HPDE6-E6E7 (cell line): ENCODE data around the gene MADCAM1.

Experiments
- DNase-seq: peaks from one replicate; pipeline ENCODE4 v3.0.0; 2011; ENCODE audit warnings: missing footprints; ENCODE audit errors: extremely low spot score

MADCAM1 gene

GRCh38 chr19:532561-533363, 36.5 kb downstream of the MADCAM1 start:
- peak; percentile 26 for DNase-seq

- DNase-seq: no peak
Observed at GRCh38 chr19:533364-534058, 37.2 kb downstream of the MADCAM1 start.

- no peak for DNase-seq
Observed at GRCh38 chr19:534088-534487, 37.8 kb downstream of the MADCAM1 start.

DNA sequence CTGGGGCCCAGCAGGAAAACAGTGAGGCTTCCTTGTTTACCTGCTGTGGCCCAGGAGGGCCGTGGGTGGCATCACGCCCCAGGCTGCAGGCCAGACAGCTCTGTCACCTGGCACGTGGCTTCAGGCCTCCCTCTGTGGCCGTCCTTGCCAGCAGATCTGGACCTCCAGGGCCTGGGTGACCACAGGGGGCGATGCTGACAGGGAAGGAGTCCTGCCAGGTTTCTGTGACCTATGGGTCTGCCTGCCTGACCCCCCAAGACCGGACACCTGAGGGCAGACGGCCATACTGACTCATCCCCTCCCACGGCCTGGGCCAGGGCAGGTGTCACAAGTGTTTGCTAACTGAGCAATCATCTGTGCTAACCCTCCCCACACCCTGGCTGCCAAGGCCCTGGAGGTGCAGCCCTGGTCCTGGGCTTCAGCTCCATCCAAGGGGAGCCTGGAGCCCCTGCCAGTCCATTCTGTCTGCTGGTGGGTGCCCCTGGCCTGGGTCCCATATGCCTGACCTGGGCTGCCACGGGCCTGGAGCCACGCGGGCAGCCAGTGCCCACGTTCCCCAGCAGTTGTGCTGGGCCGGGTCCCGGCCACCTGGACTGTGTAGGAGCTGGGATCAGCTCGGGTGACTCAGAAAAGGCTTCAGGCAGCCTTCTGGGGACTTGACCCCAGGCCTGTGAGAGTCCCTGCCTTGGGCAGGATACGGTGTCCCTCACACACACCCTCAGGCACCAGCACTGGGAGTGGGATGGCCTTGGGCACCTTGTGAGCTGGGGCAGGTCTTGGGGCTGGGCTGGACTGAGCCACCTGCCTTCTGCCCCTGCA, 38.9 kb downstream of the MADCAM1 start:
- no peak for DNase-seq

- DNase-seq: no peak
Observed at GRCh38 chr19:536031-536880, 40.0 kb downstream of the MADCAM1 start.

GRCh38 chr19:536881-537404, 40.7 kb downstream of the MADCAM1 start:
- DNase-seq: no peak

- no peak for DNase-seq
Observed at GRCh38 chr19:538641-539428, 42.5 kb downstream of the MADCAM1 start.

DNA sequence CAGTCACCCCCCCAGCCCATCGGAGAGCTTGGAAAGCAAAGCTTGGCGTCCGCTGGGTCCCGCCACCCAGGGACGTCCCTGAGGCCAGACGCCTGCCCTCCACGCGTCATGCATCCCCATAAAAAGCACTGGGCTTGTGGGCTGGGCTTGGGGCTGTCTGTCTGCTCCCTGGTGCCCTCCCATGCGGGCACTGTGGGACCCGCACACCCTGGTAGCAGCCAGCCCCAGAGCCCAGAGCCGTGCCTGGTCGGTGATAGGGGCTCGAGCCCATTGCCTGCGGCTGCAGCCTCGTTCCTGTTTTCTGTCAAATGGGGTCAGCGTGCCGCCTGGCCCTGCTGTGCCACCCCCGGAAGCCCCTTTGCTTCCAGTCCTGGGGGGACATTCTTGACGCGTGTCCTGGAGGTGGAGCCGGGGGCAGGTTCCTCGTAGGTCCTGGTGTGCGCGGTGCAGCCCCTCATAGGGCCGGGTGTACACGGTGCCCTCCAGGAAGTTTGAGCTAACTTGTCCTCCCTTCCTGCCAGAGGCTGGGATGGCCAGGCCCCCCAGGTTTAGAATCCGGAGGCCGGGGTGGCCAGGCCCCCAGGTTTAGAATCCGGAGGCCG, 43.2 kb downstream of the MADCAM1 start:
- no peak for DNase-seq

- no peak for DNase-seq
Observed at GRCh38 chr19:540867-541637, 44.8 kb downstream of the MADCAM1 start.

GRCh38 chr19:541699-542098, 45.4 kb downstream of the MADCAM1 start:
- DNase-seq: no peak

DNA sequence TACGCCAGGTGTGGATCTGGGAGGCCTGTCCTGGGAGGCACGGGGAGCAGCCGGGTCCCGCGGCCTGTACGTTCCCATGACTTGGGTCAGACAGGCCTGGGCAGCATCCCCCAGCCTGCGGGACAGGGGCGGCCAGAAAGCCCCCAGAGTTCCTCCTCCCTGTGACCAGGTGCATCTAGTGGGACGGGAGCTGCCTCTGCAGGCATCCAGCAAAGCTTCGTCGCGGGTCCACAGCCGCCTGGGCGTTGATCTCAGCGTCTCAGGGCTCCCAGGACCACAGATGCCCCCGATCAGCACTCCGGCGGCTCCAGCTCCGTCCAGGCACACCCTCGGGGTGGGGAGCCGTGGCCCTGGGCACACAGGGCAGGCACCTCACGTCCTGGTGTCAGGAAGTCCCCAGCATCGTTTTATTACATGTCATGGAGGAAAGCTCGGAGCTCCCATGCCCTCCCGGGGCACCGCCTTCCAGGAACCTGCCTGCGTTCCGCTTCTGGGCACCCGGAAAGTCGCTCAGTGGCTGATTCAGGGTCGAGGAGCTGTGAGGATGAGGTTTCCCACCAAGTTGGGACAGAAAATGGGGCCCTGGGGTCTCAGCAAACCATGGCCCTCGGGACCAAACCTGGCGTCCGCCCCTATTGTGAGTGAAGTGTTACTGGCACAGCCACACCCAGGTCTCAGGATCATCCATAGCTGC, 46.0 kb downstream of the MADCAM1 start:
- no peak for DNase-seq

- DNase-seq: no peak
Observed at GRCh38 chr19:543910-544608, 47.8 kb downstream of the MADCAM1 start, which contains the start of gene GZMM. Gene GZMM (plus strand): TSS chr19:544053. CDS start chr19:544072, 19 bp downstream.

- DNase-seq: no peak
Observed at GRCh38 chr19:547117-547516, 50.8 kb downstream of the MADCAM1 start.

GRCh38 chr19:547836-548720, 51.8 kb downstream of the MADCAM1 start:
- DNase-seq: no peak

DNA sequence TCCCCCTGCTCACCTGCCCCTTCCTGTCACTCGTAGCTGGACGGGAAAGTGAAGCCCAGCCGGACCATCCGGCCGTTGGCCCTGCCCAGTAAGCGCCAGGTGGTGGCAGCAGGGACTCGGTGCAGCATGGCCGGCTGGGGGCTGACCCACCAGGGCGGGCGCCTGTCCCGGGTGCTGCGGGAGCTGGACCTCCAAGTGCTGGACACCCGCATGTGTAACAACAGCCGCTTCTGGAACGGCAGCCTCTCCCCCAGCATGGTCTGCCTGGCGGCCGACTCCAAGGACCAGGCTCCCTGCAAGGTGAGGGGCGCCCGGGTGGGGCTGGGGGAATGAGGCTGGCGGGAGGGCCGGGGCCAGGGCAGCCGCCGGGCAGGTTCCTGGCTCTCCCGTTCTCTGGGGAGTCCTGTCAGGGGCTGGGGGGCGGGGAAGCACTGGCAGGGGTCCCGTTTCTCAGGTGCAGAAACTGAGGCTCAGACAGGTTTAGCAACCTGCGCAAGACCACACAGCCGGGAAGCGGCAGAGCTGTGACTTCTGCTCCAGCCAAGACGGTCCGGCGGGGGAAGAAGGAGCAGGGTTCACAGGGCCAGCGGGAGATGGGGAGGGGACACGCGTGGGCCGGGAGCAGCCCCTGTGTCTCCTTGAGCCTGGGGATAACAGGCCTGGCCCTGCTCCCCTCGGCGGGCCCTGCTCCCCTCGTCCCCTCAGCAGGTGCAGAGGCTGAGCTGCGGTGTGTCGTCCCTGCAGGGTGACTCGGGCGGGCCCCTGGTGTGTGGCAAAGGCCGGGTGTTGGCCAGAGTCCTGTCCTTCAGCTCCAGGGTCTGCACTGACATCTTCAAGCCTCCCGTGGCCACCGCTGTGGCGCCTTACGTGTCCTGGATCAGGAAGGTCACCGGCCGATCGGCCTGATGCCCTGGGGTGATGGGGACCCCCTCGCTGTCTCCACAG, 52.9 kb downstream of the MADCAM1 start:
- no peak for DNase-seq

DNA sequence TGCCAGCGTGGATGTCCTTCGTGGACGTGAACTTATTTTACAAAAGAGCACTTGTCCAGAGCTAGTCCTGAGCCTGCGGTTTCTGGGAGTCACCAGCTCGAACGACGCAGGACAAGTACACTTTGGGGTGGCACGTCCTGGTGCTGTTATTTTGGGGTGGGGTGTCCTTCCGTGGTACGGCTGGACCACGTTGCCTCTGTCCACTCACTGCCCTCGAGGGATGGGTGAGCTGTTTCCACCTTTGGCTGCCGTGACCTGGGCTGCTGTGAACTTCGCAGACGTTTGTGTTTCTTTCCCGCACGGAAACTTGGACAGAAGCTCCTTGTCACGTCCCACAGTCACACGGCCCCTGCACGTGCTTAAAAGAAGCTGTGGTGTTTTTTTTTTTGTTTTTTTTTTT, 58.5 kb downstream of the MADCAM1 start:
- DNase-seq: no peak
